Transverse colon (tissue), 4 donors: ENCODE data around the gene GARNL3. TPM values are rescaled to one million over a fixed set of nuclear protein-coding genes. Genes with fewer than 3 reads are reported as not detected.

Source experiments
- DNase-seq: peaks from one replicate; pipeline ENCODE4 v3.0.0-alpha.2; 2019
- H3K27ac ChIP-seq, 4 donors: fragments of 200-600 bp; sonication (generic); 2 replicates each; pipeline ENCODE4 v1.5.1; 2016 to 2018; ENCODE audit warnings: inconsistent platforms in 4 of 4
- H3K27me3 ChIP-seq: fragments of 200-600 bp; sonication (generic); 2 replicates; pipeline ENCODE4 v1.5.1; 2017; ENCODE audit warnings: inconsistent platforms
- H3K36me3 ChIP-seq, 4 donors: fragments of 200-600 bp; sonication (generic); 2 replicates each; pipeline ENCODE4 v1.5.1; 2017 to 2019; ENCODE audit warnings: inconsistent platforms in 4 of 4
- H3K4me1 ChIP-seq, 4 donors: fragments of 200-600 bp; sonication (generic); 2 replicates each; pipeline ENCODE4 v1.5.1; 2017 to 2020; ENCODE audit warnings: inconsistent platforms in 4 of 4
- H3K4me3 ChIP-seq, 4 donors: fragments of 200-600 bp; sonication (generic); 1 replicate in 1 of 4; 2 replicates in 3 of 4; pipeline versions ENCODE4 v1.5.1 to v1.6.1; 2017 to 2019; ENCODE audit warnings: inconsistent platforms in 4 of 4
- H3K9me3 ChIP-seq, 2 donors: fragments of 200-600 bp; sonication (generic); 2 replicates each; pipeline ENCODE4 v1.5.1; 2017 to 2019; ENCODE audit warnings: inconsistent platforms in 2 of 2
- EP300 ChIP-seq: sonication (generic); formaldehyde crosslinking; IDR thresholded peaks from one replicate; pipeline ENCODE4 v1.6.1; 2017; ENCODE audit warnings: antibody characterized with exemption, low read depth
- POLR2A ChIP-seq: fragments of 450-650 bp; IDR thresholded peaks from one replicate; pipeline ENCODE4 v1.6.1; 2016; ENCODE audit warnings: antibody characterized with exemption, mild to moderate bottlenecking, moderate library complexity
- POLR2AphosphoS5 ChIP-seq, 3 donors: sonication (generic); formaldehyde crosslinking; IDR thresholded peaks; one replicate each; pipeline ENCODE4 v1.6.1; 2016; ENCODE audit warnings: antibody characterized with exemption in 3 of 3
- WGBS, 2 donors: methylation state at CpG; one replicate each; pipeline ENCODE4 v1.1.5; 2018; ENCODE audit warnings: low coverage in 1 of 2; 5-methylcytosine and 5-hydroxymethylcytosine counted together
- in situ Hi-C, 4 donors: fragments of 200-750 bp; cut with MboI; loops; one replicate each; pipeline versions ENCODE4 v1.15.0 to v1.15.1; 2017; ENCODE audit warnings: low sequenced_read_pairs in 3 of 4, low pct_ligation_motif_present in 1 of 4, low pct_unique_long_range_greater_than_20kb in 1 of 4
- intact Hi-C: fragments of 100-400 bp; cut with DNase I; formaldehyde crosslinking; loops from one replicate; pipeline ENCODE4 v1.15.1; 2023; ENCODE audit warnings: low total_unique reads
- total RNA-seq, 4 donors: library from RNA; depleted of rRNA; stranded (reverse); fragments of >200 nt; gene quantifications; one replicate each; pipeline ENCODE4 v1.1.0, GENCODE V29; 2016
- TF ChIP-seq, protein P1 (sequence below), 5 experiments: fragments of 200-600 bp in 3 of 5; fragments of 450-650 bp in 2 of 5; sonication (generic) in 3 of 5; IDR thresholded peaks; 1 replicate in 2 of 5; 2 replicates in 3 of 5; pipeline ENCODE4 v1.5.1; 2016 to 2017; ENCODE audit warnings: antibody characterized with exemption in 5 of 5, inconsistent platforms in 3 of 5, mild to moderate bottlenecking in 2 of 5, moderate library complexity in 1 of 5

GARNL3 gene
- total RNA-seq, 4 donors from 2014 or later = 6.0 to 19.5 (median 11.8) TPM

DNA sequence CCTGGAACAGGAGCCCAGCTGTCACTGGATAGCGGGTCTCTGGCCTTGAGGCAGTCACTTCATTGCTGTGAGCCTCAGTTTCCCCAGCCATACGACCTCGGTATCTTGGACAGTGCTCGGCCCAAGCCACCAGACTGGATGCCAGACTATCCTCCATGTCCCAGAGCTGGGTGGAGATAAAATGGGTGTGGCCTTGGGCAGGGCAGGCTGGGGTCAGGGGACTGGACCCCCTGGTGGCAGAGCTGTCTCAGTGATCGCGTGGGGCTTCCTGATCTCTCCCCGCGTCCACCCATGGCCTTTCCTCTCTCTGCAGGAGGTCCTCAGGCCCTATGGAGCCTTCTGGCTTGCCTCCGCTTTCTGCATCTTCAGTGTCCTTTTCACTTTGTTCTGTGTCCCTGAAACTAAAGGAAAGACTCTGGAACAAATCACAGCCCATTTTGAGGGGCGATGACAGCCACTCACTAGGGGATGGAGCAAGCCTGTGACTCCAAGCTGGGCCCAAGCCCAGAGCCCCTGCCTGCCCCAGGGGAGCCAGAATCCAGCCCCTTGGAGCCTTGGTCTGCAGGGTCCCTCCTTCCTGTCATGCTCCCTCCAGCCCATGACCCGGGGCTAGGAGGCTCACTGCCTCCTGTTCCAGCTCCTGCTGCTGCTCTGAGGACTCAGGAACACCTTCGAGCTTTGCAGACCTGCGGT is 142.4 kb downstream of the GARNL3 start:
- H3K4me3 ChIP-seq = no peak overlapping the region
- H3K9me3 ChIP-seq = no peaks in the 10 kb centered on the region
- in situ Hi-C loops = no loop called here
- no peak for TF ChIP-seq POLR2AphosphoS5 (IDR thresholded peaks at IDR 0.05)
- no peak for TF ChIP-seq POLR2A
- TF ChIP-seq, protein P1, sequence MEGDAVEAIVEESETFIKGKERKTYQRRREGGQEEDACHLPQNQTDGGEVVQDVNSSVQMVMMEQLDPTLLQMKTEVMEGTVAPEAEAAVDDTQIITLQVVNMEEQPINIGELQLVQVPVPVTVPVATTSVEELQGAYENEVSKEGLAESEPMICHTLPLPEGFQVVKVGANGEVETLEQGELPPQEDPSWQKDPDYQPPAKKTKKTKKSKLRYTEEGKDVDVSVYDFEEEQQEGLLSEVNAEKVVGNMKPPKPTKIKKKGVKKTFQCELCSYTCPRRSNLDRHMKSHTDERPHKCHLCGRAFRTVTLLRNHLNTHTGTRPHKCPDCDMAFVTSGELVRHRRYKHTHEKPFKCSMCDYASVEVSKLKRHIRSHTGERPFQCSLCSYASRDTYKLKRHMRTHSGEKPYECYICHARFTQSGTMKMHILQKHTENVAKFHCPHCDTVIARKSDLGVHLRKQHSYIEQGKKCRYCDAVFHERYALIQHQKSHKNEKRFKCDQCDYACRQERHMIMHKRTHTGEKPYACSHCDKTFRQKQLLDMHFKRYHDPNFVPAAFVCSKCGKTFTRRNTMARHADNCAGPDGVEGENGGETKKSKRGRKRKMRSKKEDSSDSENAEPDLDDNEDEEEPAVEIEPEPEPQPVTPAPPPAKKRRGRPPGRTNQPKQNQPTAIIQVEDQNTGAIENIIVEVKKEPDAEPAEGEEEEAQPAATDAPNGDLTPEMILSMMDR (IDR thresholded peaks at IDR 0.05) = no peak
- no peak for TF ChIP-seq EP300
- no peaks in the 10 kb centered on the region for H3K4me1 ChIP-seq
- peaks cover 0 to 5% (median 0%) of the 10 kb centered on the region in 4 donors for H3K36me3 ChIP-seq
- intact Hi-C loops = no loop called here
- no peaks in the 10 kb centered on the region for H3K27me3 ChIP-seq
- no peak for DNase-seq
- 88 to 92% methylated on average over 9 to 12 of the region's 13 CpGs for WGBS, 2 donors
- no peak overlapping the region for H3K27ac ChIP-seq

DNA sequence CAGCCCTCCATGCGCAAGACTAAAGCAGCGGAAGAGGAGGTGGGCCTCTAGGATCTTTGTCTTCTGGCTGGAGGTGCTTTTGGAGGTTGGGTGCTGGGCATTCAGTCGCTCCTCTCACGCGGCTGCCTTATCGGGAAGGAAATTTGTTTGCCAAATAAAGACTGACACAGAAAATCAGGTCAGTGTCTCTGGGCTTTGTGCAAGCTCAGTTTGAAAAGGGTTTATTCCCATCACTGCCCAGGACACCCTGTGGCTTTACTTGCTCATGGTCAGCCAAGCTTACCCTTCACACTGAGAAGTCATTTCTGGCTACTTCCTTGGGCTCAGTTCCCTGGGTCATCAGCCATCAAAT is 142.9 kb downstream of the GARNL3 start:
- no peaks in the 10 kb centered on the region for H3K27me3 ChIP-seq
- no peaks in the 10 kb centered on the region for H3K4me1 ChIP-seq
- intact Hi-C loops = no loop called here
- H3K9me3 ChIP-seq = no peaks in the 10 kb centered on the region
- in situ Hi-C loops = no loop called here
- no peak overlapping the region for H3K4me3 ChIP-seq
- H3K36me3 ChIP-seq = peaks cover 0 to 5% (median 0%) of the 10 kb centered on the region in 4 donors
- DNase-seq = no peak
- no peak for TF ChIP-seq EP300
- TF ChIP-seq POLR2A = no peak
- TF ChIP-seq, protein P1 (IDR thresholded peaks at IDR 0.05) = no peak
- no peak for TF ChIP-seq POLR2AphosphoS5 (IDR thresholded peaks at IDR 0.05)
- WGBS, 2 donors = 86% methylated on average over 6 of the region's 6 CpGs; no CpG with 5 or more reads in 1 of the 2 donors
- H3K27ac ChIP-seq = no peak overlapping the region

DNA sequence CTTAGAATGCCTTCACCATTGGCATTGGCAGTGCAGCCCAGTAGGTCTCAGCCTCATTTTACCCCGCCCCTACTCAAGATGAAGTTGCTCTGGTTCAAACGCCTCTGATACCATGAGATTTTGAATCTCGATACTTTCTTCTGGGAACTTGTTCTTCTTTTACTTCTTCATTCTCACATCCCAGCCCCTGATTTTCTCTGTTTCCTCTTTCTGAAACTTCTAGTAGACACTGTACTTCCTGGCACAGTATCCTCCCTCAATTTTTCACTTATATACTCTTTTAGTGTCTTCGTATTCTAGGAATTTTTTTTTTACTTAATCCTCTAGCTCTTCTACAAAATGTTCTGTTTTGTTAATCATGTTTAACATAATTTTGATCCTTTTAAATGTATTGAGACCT is 146.5 kb downstream of the GARNL3 start:
- intact Hi-C loops (no loop called here), in situ Hi-C loops (no loop called here)
- DNase-seq = no peak
- H3K9me3 ChIP-seq = no peaks in the 10 kb centered on the region
- 55 to 86% methylated on average over 2 to 4 of the region's 4 CpGs for WGBS, 2 donors
- H3K27ac ChIP-seq = peak overlapping the region in 2 of 4 donors; percentile 21 to 52
- TF ChIP-seq, protein P1 (IDR thresholded peaks at IDR 0.05) = no peak
- TF ChIP-seq POLR2A (no peak), EP300 (no peak), POLR2AphosphoS5 (IDR thresholded peaks at IDR 0.05) (no peak)
- H3K4me1 ChIP-seq = peaks cover 0 to 14% (median 0%) of the 10 kb centered on the region in 4 donors
- no peaks in the 10 kb centered on the region for H3K27me3 ChIP-seq
- H3K36me3 ChIP-seq = no peaks in the 10 kb centered on the region
- H3K4me3 ChIP-seq = no peak overlapping the region

DNA sequence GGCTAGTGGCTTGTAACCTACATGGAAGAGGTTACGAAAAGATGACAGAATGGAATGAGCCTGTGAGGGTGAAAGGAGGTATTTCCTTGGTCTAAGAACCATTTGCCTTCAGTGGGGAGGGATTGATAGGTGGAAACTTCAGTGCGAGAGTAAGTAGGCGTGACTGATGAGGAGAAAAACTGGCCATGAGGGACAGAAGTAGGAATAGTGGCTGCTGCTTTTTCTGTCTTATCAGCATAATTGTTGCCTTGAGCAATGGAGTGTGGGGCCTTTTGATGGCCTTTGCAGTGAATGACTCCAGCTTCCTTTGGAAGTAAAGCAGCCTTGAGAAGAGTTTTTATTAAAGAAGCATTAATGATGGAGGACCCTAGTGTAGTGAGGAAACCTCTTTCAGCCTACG is 150.6 kb downstream of the GARNL3 start:
- Histone ChIP-seq H3K36me3 (no peaks in the 10 kb centered on the region), H3K4me1 (peaks cover 0 to 21% (median 6%) of the 10 kb centered on the region in 4 donors), H3K9me3 (no peaks in the 10 kb centered on the region), H3K27ac (peak overlapping the region; percentile 50 to 74 (median 64)), H3K4me3 (no peak overlapping the region), H3K27me3 (no peaks in the 10 kb centered on the region)
- in situ Hi-C loops = no loop called here
- 83 to 85% methylated on average over 3 to 4 of the region's 4 CpGs for WGBS, 2 donors
- TF ChIP-seq EP300 = no peak
- TF ChIP-seq, protein P1 (IDR thresholded peaks at IDR 0.05) = no peak
- TF ChIP-seq POLR2AphosphoS5 (IDR thresholded peaks at IDR 0.05) = no peak
- TF ChIP-seq POLR2A = no peak
- intact Hi-C loops = no loop called here
- no peak for DNase-seq
